Gastrocnemius medialis (tissue), 4 donors: ENCODE data around the gene LRP1. TPM values are rescaled to one million over a fixed set of nuclear protein-coding genes. Genes with fewer than 3 reads are reported as not detected.

ENCODE experiments used
- ATAC-seq, 2 donors: fragments of 150-250 bp; one replicate each; pipeline ENCODE4 v1.9.1; 2016
- DNase-seq, 2 donors: peaks; one replicate each; pipeline ENCODE4 v3.0.0-alpha.2; 2019
- H3K27ac ChIP-seq, 4 donors: fragments of 200-600 bp; sonication (generic); 1 replicate in 1 of 4; 2 replicates in 3 of 4; pipeline ENCODE4 v1.5.1; 2016 to 2018; ENCODE audit warnings: mild to moderate bottlenecking in 2 of 4, moderate library complexity in 1 of 4
- H3K27me3 ChIP-seq, 3 donors: fragments of 200-600 bp; sonication (generic) in 2 of 3; 1 replicate in 1 of 3; 2 replicates in 2 of 3; pipeline versions ENCODE4 v1.5.1 to v1.6.0; 2016 to 2019; ENCODE audit warnings: mild to moderate bottlenecking in 1 of 3, moderate library complexity in 1 of 3
- H3K36me3 ChIP-seq, 2 donors: fragments of 200-600 bp; sonication (generic) in 1 of 2; one replicate each; pipeline ENCODE4 v1.5.1; 2017 to 2018
- H3K4me1 ChIP-seq, 2 donors: fragments of 200-600 bp; sonication (generic) in 1 of 2; one replicate each; pipeline ENCODE4 v1.5.1; 2016 to 2017; ENCODE audit warnings: mild to moderate bottlenecking in 2 of 2
- H3K4me3 ChIP-seq, 4 donors: fragments of 200-600 bp; sonication (generic) in 3 of 4; 1 replicate in 1 of 4; 2 replicates in 3 of 4; pipeline ENCODE4 v1.5.1; 2016 to 2019; ENCODE audit warnings: mild to moderate bottlenecking in 2 of 4
- H3K9me3 ChIP-seq, 3 donors: fragments of 200-600 bp; sonication (generic) in 2 of 3; 1 replicate in 1 of 3; 2 replicates in 2 of 3; pipeline ENCODE4 v1.5.1; 2016 to 2019
- CTCF ChIP-seq, 5 experiments: fragments of 450-650 bp in 3 of 5; fragments of 200-600 bp in 2 of 5; sonication (generic) in 2 of 5; IDR thresholded peaks in 4 of 5; conservative IDR thresholded peaks in 1 of 5; 1 replicate in 4 of 5; 2 replicates in 1 of 5; pipeline ENCODE4 v1.5.1; 2016 to 2019; ENCODE audit warnings: antibody characterized with exemption in 5 of 5, mild to moderate bottlenecking in 3 of 5, moderate library complexity in 3 of 5
- POLR2A ChIP-seq, 2 donors: fragments of 450-650 bp; IDR thresholded peaks; one replicate each; pipeline ENCODE4 v1.6.1; 2017; ENCODE audit warnings: antibody characterized with exemption in 2 of 2, mild to moderate bottlenecking in 2 of 2, moderate library complexity in 2 of 2
- in situ Hi-C, 4 donors: fragments of 200-750 bp; cut with MboI; loops; one replicate each; pipeline versions ENCODE4 v1.15.0 to v1.8.0; 2017; ENCODE audit warnings: low sequenced_read_pairs in 4 of 4
- intact Hi-C: fragments of 100-400 bp; cut with DNase I; formaldehyde crosslinking; loops from one replicate; pipeline ENCODE4 v1.15.1; 2023; ENCODE audit warnings: low total_unique reads
- total RNA-seq, 4 donors: library from RNA; depleted of rRNA; stranded (reverse); fragments of >200 nt; gene quantifications; one replicate each; pipeline versions ENCODE4 v1.1.0 to v1.2.3, GENCODE V29; 2016

LRP1 gene
- total RNA-seq, 4 donors from 2014 or later = 26.1 to 53.5 (median 49.8) TPM

GRCh38 chr12:57236201-57236924, 108.1 kb downstream of the LRP1 start:
- Histone ChIP-seq H3K4me3 (peak overlapping the region; percentile 6 to 43 (median 22)), H3K9me3 (no peaks in the 10 kb centered on the region), H3K27ac (peak overlapping the region; percentile 41 to 68 (median 60)), H3K27me3 (peaks cover 17 to 21% (median 19%) of the 10 kb centered on the region in 3 donors), H3K4me1 (peaks cover 15 to 28% of the 10 kb centered on the region in 2 donors), H3K36me3 (peaks cover 0 to 18% of the 10 kb centered on the region in 2 donors)
- no peak for DNase-seq
- in situ Hi-C loops (no loop called here), intact Hi-C loops (no loop called here)
- no peak for TF ChIP-seq CTCF (IDR thresholded peaks at IDR 0.05 in 4 of 5, conservative IDR thresholded peaks at IDR 0.05 in 1 of 5)
- TF ChIP-seq POLR2A (IDR thresholded peaks at IDR 0.05) = no peak
- ATAC-seq = no peak

- H3K9me3 ChIP-seq = no peaks in the 10 kb centered on the region
- peaks cover 0 to 18% of the 10 kb centered on the region in 2 donors for H3K36me3 ChIP-seq
- peaks cover 20 to 35% of the 10 kb centered on the region in 2 donors for H3K4me1 ChIP-seq
- DNase-seq (no peak), ATAC-seq (no peak)
- in situ Hi-C loops = no loop called here
- no peak for TF ChIP-seq POLR2A (IDR thresholded peaks at IDR 0.05)
- no peak for TF ChIP-seq CTCF (IDR thresholded peaks at IDR 0.05 in 4 of 5, conservative IDR thresholded peaks at IDR 0.05 in 1 of 5)
- H3K27ac ChIP-seq = peak overlapping the region; percentile 41 to 82 (median 55)
- H3K4me3 ChIP-seq = peak overlapping the region; percentile 6 to 43 (median 22)
- intact Hi-C loops = no loop called here
- peaks cover 17 to 21% (median 19%) of the 10 kb centered on the region in 3 donors for H3K27me3 ChIP-seq
Observed at GRCh38 chr12:57236925-57237595, 108.8 kb downstream of the LRP1 start.

GRCh38 chr12:57237596-57237931, 109.3 kb downstream of the LRP1 start:
- peaks cover 0 to 15% of the 10 kb centered on the region in 2 donors for H3K36me3 ChIP-seq
- peaks cover 17 to 21% (median 19%) of the 10 kb centered on the region in 3 donors for H3K27me3 ChIP-seq
- H3K9me3 ChIP-seq = no peaks in the 10 kb centered on the region
- no peak for DNase-seq
- H3K4me1 ChIP-seq = peaks cover 23 to 40% of the 10 kb centered on the region in 2 donors
- peak overlapping the region in 2 of 4 donors; percentile 68 to 82 for H3K27ac ChIP-seq
- H3K4me3 ChIP-seq = peak overlapping the region in 1 of 4 donors; percentile 69
- in situ Hi-C loops (no loop called here), intact Hi-C loops (no loop called here)
- no peak for ATAC-seq
- TF ChIP-seq CTCF (IDR thresholded peaks at IDR 0.05 in 4 of 5, conservative IDR thresholded peaks at IDR 0.05 in 1 of 5) (no peak), POLR2A (IDR thresholded peaks at IDR 0.05) (no peak)

GRCh38 chr12:57237932-57238853, 109.9 kb downstream of the LRP1 start:
- Histone ChIP-seq H3K4me3 (peak overlapping the region; percentile 47 to 69 (median 60)), H3K9me3 (no peaks in the 10 kb centered on the region), H3K4me1 (peaks cover 29 to 46% of the 10 kb centered on the region in 2 donors), H3K36me3 (peaks cover 0 to 9% of the 10 kb centered on the region in 2 donors), H3K27ac (peak overlapping the region in 2 of 4 donors; percentile 68 to 82), H3K27me3 (peaks cover 19 to 21% (median 20%) of the 10 kb centered on the region in 3 donors)
- in situ Hi-C loops (no loop called here), intact Hi-C loops (no loop called here)
- no peak for TF ChIP-seq CTCF (IDR thresholded peaks at IDR 0.05 in 4 of 5, conservative IDR thresholded peaks at IDR 0.05 in 1 of 5)
- no peak for TF ChIP-seq POLR2A (IDR thresholded peaks at IDR 0.05)
- ATAC-seq (no peak), DNase-seq (no peak)
